Measurements from ENCODE around the gene FBLN2.

GRCh38 chr3:13582366-13583250, 33.7 kb downstream of the FBLN2 start:
- TF ChIP-seq, protein P1, sequence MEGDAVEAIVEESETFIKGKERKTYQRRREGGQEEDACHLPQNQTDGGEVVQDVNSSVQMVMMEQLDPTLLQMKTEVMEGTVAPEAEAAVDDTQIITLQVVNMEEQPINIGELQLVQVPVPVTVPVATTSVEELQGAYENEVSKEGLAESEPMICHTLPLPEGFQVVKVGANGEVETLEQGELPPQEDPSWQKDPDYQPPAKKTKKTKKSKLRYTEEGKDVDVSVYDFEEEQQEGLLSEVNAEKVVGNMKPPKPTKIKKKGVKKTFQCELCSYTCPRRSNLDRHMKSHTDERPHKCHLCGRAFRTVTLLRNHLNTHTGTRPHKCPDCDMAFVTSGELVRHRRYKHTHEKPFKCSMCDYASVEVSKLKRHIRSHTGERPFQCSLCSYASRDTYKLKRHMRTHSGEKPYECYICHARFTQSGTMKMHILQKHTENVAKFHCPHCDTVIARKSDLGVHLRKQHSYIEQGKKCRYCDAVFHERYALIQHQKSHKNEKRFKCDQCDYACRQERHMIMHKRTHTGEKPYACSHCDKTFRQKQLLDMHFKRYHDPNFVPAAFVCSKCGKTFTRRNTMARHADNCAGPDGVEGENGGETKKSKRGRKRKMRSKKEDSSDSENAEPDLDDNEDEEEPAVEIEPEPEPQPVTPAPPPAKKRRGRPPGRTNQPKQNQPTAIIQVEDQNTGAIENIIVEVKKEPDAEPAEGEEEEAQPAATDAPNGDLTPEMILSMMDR (IDR thresholded peaks at IDR 0.05): no peak
- TF ChIP-seq POLR2A (IDR thresholded peaks at IDR 0.05): no peak

Data from Peyer's patch (tissue), 4 donors.